GM21381 (cell line): ENCODE results near the gene RAB37.

Experiments used
- ATAC-seq: cut with Tn5 transposase; IDR thresholded peaks from one replicate; pipeline ENCODE4 v1.9.1; 2021; ENCODE audit warnings: mild to moderate bottlenecking, moderate library complexity; ENCODE audit not compliant: unreplicated experiment

RAB37 gene

DNA sequence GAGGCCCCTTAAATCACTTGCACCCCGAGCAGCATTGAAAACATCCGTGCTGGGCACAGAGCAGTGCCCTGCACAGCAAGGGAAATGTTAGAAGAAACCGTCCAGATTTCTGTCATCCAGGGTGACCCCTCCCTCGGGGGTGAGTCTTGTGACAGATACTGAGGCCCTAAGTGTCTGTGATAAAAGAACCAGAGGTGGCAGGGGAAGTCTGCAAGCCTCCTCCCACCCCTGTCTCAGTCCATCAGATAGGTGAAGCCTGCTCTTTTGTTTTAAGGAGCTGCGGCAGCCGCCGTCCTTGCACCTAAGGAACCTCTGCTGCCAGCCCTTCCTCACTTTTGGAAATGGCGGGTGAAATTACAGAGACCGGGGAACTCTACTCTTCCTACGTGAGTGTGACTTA lies 39.9 kb downstream of the RAB37 start:
- no peak for ATAC-seq

- no peak for ATAC-seq
Observed at GRCh38 chr17:74777901-74778515, 41.0 kb downstream of the RAB37 start.

DNA sequence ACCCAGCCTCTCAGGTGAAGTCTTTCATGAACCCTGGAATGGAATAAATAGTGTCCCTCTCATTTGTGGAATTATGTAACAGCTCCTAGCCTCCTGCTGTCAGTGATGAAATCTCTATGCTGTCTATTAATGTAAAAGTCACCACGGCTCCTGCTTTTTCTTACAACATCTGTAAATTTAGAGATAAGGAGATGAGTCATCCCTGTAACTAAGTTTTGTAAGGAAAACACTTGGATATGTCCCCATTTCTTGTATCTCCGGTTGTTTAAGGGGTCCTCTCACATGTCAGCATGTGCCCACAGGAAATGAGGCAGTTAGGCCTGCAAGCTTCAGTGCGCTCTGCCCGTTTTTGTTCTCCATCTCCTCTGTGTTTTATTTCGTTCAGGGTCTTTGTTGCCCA lies 41.9 kb downstream of the RAB37 start:
- no peak for ATAC-seq

DNA sequence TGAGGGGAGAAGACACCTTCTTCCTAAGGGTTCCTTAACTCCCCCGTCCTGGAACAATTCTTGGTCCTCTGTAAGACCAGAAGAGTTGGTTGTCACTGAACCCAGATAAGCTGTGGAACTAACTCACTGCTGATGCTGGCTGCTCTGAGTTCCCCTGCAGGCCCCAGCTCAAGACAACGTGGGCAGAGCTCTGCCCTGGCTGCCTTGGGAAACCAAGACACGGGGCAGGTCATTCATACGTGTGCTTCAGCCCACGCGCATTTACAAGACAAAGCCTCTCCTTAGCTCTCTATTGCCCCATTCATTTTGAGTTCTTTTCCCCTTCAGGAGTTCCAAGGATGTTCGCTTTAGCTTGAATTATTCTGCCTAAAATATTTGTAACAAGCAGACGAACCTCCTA lies 42.4 kb downstream of the RAB37 start:
- ATAC-seq = no peak

GRCh38 chr17:74779948-74780400 lies 42.9 kb downstream of the RAB37 start:
- peak; percentile 61 for ATAC-seq

DNA sequence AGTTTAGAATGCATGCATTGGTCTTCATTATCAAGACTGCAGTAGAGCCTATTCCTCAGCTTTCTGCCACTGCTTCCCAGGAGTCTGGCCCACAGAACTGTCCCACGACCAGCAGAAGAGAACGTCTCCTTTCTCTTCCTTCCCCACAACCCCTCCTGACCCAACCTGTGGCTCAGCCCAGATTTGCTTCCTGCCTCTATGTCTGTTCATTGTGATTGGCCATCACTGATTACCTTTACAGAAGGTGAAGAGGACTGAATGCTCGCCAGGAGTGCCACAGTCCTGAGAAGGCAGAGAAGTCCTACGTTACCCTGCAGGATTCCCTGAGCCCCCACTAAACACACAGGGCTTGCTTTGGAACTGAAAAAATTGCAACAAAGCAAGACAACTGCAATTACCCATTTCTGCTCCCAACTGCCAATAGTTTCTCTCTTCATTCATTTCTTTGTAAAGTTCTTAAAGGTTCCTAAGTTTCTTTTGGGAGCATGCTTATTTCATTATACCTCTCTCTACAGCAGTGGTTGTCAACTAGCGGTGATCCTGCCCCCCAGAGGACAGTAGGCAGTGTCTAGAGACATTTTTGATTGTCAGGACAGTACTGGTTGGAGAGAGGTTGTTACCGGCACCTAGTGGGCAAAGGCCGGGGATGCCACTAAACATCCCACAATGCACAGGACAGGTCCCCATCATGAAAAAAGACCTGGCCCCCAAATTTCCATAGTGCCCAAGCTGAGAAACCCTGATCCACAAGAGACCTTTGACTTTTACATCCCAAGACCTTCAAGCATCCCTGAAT lies 43.6 kb downstream of the RAB37 start:
- no peak for ATAC-seq

GRCh38 chr17:74782571-74782970 lies 45.5 kb downstream of the RAB37 start:
- ATAC-seq = no peak

- ATAC-seq = no peak
Observed at GRCh38 chr17:74784125-74784810, 47.2 kb downstream of the RAB37 start.

DNA sequence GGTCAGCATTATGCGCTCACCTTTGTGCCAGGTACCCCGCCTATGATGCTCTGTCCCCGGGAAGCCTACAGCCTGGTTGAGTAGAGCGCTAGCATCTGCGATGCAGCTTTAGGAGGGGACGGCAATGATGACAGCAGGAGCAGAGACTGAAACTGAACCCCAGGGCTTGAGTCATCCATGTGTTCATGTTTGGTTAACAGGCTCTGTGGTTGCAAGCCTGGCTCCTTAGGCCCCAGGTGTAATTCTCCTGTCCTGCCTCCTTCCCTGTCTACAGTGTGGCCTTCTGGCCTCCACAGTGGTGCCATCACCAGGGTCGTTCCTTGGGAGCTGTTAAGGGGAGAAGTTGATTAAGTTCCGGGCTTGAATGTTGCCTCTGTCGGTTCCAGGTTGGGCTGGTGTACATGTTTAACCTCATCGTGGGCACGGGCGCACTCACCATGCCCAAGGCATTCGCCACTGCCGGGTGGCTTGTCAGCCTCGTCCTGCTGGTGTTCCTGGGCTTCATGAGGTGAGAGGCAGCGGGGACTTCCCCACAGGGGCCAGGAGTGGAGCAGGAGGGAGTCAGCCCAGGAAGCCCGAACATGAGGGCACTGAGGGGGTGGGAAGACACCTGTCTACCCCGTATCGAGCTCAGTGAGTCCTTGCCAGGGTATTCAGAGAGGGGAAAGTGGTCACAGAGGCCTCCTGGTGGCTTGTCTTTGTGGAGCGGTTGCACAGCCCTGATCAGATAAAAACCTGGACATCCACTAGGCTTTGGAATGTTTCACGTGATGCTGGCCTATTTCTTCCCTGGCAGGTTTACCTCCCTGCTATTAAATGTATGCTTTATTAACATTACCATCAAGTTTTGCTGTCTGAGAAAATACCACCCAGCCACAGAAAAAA lies 48.3 kb downstream of the RAB37 start:
- no peak for ATAC-seq

DNA sequence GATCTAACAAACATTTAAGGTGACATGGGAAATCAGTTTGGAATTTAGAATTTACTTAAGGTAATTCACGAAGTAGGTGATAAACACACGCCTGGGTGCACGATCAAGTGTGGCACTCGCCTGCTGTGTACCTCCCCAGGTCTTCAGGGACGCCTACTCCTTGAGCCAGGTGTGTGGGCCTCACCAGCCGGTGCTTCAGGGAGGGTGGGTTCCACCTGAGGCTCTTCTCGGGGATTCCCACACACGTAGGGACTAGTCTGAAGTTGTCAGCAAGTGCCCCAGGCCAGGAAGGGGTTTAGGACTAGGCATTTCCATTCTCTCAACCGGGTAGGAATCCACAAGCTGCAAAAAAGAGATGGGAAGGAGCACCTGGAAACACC lies 48.9 kb downstream of the RAB37 start:
- ATAC-seq = no peak

DNA sequence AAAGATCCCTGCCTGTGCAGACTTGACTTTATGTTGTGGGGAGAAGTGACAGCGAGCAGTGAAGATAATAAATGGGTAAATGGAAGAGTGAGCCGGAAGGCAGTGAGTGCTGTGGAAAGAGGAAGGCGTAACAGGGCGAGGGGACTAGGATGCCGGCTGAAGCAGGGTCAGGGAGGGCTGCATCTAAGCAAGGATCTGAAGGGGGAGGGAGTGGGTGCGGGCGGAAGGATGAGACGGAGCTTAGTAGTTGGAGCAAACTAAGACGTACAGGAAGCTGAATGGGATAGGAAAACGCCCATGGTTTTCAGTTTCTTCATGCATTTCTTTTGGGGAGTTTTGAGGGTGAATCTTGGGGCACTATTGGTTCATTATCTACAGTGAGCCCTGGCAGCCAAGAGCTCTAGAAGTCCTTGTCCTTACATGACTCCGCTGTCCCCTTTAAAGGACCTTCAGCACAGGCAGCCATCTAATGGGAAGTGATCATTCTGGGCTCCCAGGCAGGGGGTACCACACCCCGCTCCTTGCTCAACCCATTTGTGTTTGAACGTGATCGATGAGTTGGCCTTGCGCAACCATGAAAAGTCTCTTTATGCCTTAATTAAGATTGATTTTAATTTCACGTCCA lies 49.5 kb downstream of the RAB37 start:
- ATAC-seq = no peak

DNA sequence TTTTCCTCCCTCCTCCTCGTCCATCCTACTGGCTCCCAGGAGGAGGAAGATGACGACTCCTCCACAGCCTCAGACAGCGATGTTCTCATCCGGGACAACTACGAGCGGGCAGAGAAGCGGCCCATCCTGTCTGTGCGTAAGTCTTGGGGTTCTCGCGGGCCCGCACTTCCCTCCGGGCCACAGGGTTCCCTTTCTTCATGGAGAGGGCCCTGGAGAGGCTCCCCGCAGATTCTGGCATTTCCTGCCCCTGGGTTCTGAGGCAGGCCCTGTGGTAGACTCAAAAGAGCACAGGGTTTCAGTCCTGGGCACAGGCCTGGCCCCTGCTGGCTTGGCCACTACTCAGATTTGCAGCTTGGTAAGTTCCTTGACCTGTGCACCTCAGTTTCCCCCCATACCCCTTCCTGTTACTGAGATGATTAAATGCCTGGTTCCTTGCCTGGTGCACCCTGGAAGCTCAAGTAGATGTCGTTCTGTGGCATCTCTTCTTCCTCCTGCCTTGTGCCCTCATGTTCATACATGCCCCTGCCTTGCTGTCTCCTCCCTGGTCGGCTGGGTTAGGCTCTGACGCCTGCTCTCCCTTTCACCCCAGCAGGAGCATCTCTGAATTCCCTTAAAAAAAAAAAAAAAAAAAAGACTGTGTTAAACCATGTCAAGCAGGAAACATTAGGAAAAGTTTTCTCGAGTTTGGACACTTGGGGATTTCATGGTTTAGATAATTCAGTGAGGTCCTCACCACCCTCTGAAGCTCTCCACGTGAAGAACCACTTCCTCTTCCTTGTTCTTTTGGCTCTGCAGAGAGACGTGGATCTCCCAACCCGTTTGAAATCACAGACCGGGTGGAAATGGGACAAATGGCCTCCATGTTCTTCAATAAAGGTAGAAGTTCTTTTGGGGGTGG lies 53.4 kb downstream of the RAB37 start:
- no peak for ATAC-seq

DNA sequence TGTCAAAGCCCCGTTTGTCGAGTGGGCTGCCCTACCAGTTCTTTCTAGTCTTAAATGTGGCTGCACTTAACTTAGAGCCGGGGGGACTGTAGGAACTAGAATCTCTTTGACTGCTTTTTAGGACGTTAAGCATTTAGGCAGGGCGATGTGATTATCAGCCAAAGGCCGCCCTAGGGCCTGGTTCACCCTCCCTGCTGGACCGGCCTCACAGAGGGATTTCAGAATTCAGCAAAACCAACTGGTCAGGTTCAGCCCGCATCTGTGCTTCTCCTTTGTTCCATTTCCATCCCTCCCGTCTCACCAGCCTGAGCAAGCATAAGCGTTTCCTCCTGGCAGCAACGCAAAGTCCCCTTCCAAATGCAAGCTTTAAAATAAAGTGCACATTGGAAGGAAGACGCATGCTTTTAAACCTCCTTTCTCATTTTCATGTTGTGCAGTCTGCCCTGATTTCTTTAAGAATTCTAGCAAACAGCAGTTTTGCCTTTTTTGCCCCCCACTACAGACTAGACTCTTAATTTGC lies 55.6 kb downstream of the RAB37 start:
- ATAC-seq = no peak

- ATAC-seq = no peak
Observed at GRCh38 chr17:74795327-74796020, 58.4 kb downstream of the RAB37 start.

DNA sequence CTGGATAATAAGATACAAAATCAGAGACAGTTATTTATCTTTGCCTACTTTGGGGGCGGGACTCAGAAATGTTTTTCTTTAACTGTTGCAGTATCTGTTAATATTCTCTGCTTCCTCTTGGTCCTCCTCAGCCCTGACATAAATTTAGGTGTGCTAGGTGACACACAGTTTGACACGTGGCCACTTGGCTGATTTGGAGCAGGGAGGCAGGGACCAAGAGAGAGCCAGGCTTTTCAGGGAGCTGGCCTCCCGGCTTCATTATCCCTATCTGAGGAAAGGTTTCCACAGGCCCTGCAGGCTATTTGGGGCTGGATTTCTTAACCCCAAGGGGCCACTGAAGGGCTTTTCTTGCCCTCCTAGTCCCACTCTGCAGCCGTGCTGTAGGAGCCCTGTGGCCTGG lies 59.2 kb downstream of the RAB37 start:
- no peak for ATAC-seq

DNA sequence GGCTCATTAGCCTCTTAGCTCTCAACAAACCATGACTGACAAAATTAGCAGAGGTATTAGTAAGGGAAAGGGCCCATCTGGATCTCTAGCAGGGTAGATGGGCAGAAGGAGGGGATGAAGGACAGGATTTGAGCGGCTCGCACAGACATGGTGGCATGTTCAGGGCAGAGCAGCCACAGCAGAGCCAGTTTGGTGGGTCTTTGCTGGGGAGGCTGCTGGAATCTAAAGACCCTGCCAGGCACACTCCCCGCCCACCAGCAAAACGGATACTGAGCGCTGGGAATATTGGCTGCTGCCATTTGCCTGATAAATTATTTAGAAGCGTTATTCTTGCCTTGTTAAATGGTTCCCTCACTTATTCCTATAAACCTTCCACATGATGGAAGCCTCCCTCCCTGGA lies 59.8 kb downstream of the RAB37 start:
- no peak for ATAC-seq
